Measurements from ENCODE around the gene KDM2B. TPM values are rescaled to one million over a fixed set of nuclear protein-coding genes. Genes with fewer than 3 reads are reported as not detected.

The KDM2B gene
- total and polyA plus RNA-seq, 10 of the 15 experiments (the other 5 are each of a cell fraction or from before 2014, with no cell fraction given): 13.6 to 124 (median 40.4) TPM

GRCh38 chr12:121390856-121391255, 190.0 kb downstream of the KDM2B start (continued):
- TF ChIP-seq CBX3 (IDR thresholded peaks at IDR 0.05; ENCODE audit: borderline replicate concordance, low read depth): no peak
- no peak for TF ChIP-seq SIN3A (IDR thresholded peaks at IDR 0.05; ENCODE audit: low read depth, low read length)
- TF ChIP-seq USF1 (IDR thresholded peaks at IDR 0.05; ENCODE audit: borderline replicate concordance, extremely low read length, insufficient read depth, low read depth, low read length): no peak
- TF ChIP-seq MTA2 (IDR thresholded peaks at IDR 0.05; ENCODE audit: low read depth): no peak
- no peak for TF ChIP-seq IKZF1 (conservative IDR thresholded peaks at IDR 0.05)
- TF ChIP-seq, protein P1, sequence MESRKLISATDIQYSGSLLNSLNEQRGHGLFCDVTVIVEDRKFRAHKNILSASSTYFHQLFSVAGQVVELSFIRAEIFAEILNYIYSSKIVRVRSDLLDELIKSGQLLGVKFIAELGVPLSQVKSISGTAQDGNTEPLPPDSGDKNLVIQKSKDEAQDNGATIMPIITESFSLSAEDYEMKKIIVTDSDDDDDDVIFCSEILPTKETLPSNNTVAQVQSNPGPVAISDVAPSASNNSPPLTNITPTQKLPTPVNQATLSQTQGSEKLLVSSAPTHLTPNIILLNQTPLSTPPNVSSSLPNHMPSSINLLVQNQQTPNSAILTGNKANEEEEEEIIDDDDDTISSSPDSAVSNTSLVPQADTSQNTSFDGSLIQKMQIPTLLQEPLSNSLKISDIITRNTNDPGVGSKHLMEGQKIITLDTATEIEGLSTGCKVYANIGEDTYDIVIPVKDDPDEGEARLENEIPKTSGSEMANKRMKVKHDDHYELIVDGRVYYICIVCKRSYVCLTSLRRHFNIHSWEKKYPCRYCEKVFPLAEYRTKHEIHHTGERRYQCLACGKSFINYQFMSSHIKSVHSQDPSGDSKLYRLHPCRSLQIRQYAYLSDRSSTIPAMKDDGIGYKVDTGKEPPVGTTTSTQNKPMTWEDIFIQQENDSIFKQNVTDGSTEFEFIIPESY (IDR thresholded peaks at IDR 0.05): no peak

GRCh38 chr12:121388421-121388981, 192.3 kb downstream of the KDM2B start:
- H3K79me2 ChIP-seq (ENCODE audit: control insufficient read depth, insufficient read depth, low read length): no peaks in the 10 kb centered on the region
- POLR2A ChIA-PET: interaction anchor here (2.5 kb wide), 1 partner anchor 11 kb away, joined by 10 read pairs; the partner anchor contains the start of gene RNF34
- no peak for FAIRE-seq
- peaks cover 7% of the 10 kb centered on the region for H3K4me1 ChIP-seq (ENCODE audit: control insufficient read depth, insufficient read depth, low read length)
- no peak overlapping the region for H3K4me2 ChIP-seq (ENCODE audit: control insufficient read depth, insufficient read depth)
- H3K27me3 ChIP-seq (replicated peaks in 1 of 2; ENCODE audit: control insufficient read depth in 2 of 2, insufficient read depth in 2 of 2, low read length in 1 of 2): no peaks in the 10 kb centered on the region
- DNase-seq (ENCODE audit: low read depth, low spot score): no peak
- no peak overlapping the region for H3K4me3 ChIP-seq
- CTCF ChIA-PET: no interaction called here
- TF ChIP-seq E4F1 (IDR thresholded peaks at IDR 0.05; ENCODE audit: borderline replicate concordance, partially characterized antibody) (no peak), KDM1A (IDR thresholded peaks at IDR 0.05; ENCODE audit: borderline replicate concordance) (no peak), SIX5 (IDR thresholded peaks at IDR 0.05; ENCODE audit: low read depth, low read length, severe bottlenecking) (no peak), SMAD1 (IDR thresholded peaks at IDR 0.05; ENCODE audit: low read depth, partially characterized antibody) (no peak), ZNF622 (IDR thresholded peaks at IDR 0.05) (no peak), CUX1 (IDR thresholded peaks at IDR 0.05; ENCODE audit: insufficient replicate concordance, low read depth, low read length) (no peak)
- no peak overlapping the region for H3K9ac ChIP-seq (ENCODE audit: control insufficient read depth, insufficient read depth, low read length)
- H3K36me3 ChIP-seq (ENCODE audit: control insufficient read depth in 2 of 2, insufficient read depth in 2 of 2, low read length in 1 of 2): no peaks in the 10 kb centered on the region
- in situ Hi-C loops (cut with MboI) (no loop called here), intact Hi-C loops (cut with micrococcal nuclease; ENCODE audit: unreplicated experiment) (no loop called here)
- RAD21 ChIA-PET (ENCODE audit: unreplicated experiment): no interaction called here
- 54% methylated on average over 5 of the region's 5 CpGs for WGBS (ENCODE audit: insufficient coverage, insufficient replicate concordance, low lambda C conversion rate, missing lambda C conversion rate)
- SMC1A ChIA-PET (ENCODE audit: uncharacterized antibody, unreplicated experiment): no interaction called here
- no peak overlapping the region for H2AFZ ChIP-seq (ENCODE audit: control insufficient read depth, low read depth, low read length)
- no TSS peak for BruUV-seq (replicated peaks)
- H3K9me3 ChIP-seq (replicated peaks; ENCODE audit: control insufficient read depth, insufficient read depth, low read length): no peaks in the 10 kb centered on the region
- no peak for ATAC-seq
- H4K20me1 ChIP-seq (ENCODE audit: control insufficient read depth, insufficient read depth): no peaks in the 10 kb centered on the region
- no peak overlapping the region for H3K27ac ChIP-seq (ENCODE audit: control insufficient read depth, insufficient read depth)

All from GM12878 (cell line).